KOPT-K1 (cell line): ENCODE results near the gene WFDC1.

Experiments
- H3K27ac ChIP-seq: fragments of 200-600 bp; sonication (generic); 2 replicates; pipeline ENCODE4 v1.5.1; 2016; ENCODE audit warnings: antibody characterized with exemption, mild to moderate bottlenecking, low read depth, low read length; ENCODE audit not compliant: poor library complexity, severe bottlenecking
- H3K36me3 ChIP-seq: fragments of 200-600 bp; sonication (generic); 2 replicates; pipeline ENCODE4 v1.5.1; 2017; ENCODE audit warnings: antibody characterized with exemption, mild to moderate bottlenecking, low read length, moderate library complexity; ENCODE audit not compliant: insufficient read depth
- H3K9me3 ChIP-seq: fragments of 200-600 bp; sonication (generic); 2 replicates; pipeline ENCODE4 v1.5.1; 2017; ENCODE audit warnings: antibody characterized with exemption, low read length, mild to moderate bottlenecking; ENCODE audit not compliant: insufficient read depth, poor library complexity, severe bottlenecking

Gene WFDC1

DNA sequence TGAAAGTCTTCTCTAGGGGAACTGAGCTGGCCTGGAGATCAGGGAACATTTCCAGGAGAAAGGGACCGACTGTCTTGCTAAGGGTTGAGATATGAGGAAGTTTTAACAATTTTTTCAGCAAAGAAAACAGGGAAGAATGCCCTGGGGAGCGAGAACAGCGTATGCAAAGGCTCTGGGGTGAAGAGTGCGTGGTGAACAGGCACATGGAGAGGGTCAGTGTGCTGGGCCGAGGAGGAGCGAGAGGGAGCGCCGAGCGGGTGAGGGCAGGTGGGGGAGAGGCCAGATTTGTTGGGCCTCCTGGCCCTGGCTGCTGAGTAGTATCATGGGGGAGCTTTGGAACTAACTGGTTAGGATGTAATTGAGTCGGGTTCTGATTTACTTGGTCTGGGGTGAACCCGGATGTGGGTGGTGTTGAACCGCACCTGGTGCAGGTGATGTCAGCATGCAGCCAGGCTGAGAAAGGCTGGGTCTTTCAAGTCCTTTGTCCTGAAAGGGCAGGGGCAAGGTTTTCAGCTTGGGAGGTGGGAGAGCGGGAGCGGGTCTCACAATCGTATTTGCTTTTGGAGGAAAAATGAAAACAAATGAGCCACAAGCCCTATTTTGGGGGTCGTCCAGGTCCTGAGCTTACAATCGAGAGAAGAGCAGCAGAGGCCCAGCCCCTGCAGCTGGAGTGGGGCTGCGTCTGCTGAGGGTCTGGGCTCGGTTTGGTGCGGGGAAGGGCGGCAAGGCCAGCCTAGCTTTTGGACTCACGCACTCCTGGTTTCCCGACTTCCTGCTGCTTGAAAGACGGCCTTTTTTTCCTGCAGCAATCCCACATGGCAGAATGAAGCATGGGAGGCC is 11.1 kb upstream of the WFDC1 start:
- Histone ChIP-seq H3K36me3 (no peaks in the 10 kb centered on the region), H3K27ac (no peak overlapping the region), H3K9me3 (no peaks in the 10 kb centered on the region)

DNA sequence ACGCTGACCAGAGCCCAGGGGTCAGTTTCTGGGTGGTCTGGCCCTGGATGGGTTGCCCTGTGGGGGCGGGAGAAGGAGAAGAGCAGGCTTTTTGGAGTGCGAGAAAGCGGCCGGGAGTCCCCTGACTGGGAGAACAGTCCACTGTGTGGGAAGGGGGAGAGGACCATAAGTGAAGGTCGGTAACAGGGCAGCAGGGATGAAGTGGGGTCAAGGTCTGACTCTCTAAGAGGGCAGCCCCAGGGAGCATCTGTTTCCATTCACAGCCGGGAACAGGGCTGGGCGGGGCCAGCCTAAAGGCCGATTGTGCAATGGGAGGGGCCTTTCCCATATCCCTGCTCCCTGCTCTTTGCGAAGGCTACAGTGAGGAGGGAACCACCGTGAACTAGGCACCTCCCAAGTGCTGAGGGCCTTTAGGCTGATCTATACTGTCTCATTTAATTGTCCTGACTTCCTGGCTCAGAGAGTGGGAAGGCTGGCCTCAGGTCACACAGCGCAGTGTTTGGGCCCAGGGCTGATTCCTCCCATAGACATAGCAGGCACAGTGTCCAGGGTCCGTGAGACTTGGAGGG is 10.4 kb upstream of the WFDC1 start:
- H3K9me3 ChIP-seq, result no peaks in the 10 kb centered on the region
- no peaks in the 10 kb centered on the region for H3K36me3 ChIP-seq
- no peak overlapping the region for H3K27ac ChIP-seq

DNA sequence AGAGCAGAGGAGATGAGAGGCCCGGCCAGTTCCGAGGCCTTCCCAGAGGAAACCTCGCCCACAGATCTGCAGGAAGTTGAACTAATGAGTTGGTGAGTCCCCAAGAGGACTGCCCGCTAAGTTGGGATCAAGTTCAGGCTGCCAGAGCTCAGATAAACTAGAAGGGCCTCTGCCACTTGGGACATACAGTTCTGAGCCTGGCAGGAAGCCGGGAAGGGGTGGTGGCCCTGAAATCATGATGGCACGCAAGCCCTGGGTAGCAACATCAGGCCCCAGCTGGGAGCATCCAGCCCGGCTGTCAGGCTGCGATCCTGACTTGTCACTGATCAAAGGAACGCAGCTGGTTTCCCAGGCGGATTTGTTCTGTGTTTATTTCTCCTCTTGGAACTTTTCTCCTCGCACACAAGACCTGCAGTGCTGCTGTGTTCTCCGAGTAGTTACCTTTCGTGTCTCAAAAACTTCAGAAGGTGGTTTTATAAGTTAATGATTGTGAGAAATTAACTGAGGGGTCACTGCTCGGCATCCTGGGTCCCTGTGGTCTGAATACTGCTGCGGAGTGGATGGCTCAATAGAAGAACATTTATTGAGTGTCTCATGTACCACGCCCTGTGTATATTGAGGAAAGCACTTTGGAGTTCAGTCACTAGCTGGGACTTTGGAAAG is 8.0 kb upstream of the WFDC1 start:
- no peak overlapping the region for H3K27ac ChIP-seq
- H3K36me3 ChIP-seq, result no peaks in the 10 kb centered on the region

DNA sequence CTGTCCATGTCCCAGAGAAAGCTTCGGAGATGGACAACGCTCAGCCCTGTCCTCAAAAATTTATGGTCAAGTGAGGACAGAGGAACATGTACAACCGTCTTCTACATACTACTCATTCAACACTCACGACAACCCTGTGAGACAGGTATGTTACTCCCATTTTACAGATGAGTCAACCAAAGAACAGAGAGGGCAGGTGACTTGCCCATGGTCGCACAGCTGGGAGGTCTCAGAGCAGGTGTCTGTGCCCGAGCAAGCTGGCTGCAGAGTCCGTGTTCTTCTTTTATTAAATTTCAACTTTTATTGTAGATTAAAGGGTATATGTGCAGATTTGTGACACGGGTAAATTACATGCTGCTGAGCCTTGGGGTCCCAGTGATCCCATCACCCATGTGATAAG is 5.8 kb upstream of the WFDC1 start:
- H3K36me3 ChIP-seq, result no peaks in the 10 kb centered on the region
- no peaks in the 10 kb centered on the region for H3K9me3 ChIP-seq
- no peak overlapping the region for H3K27ac ChIP-seq

More for the DNA sequence above, 8.0 kb upstream of the WFDC1 start:
- H3K9me3 ChIP-seq, result no peaks in the 10 kb centered on the region

DNA sequence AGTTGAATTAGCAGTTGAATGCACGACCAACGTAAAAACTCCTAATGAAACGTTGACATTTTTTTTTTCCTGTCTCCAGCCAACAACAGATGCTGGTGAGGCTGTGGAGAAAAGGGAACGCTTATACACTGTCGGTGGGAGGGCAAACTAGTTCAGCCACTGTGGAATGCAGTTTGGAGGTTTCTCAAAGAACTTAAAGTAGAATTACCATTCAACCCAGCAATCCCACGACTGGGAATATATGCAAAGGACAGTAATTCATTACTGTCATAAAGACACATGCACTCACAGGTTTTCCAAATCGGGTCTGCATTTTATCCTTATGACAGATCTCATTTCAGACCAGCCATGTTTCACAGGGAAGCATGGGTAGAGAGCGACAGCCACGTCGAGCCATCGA is 3.5 kb upstream of the WFDC1 start:
- Histone ChIP-seq H3K27ac (no peak overlapping the region), H3K36me3 (no peaks in the 10 kb centered on the region), H3K9me3 (no peaks in the 10 kb centered on the region)

DNA sequence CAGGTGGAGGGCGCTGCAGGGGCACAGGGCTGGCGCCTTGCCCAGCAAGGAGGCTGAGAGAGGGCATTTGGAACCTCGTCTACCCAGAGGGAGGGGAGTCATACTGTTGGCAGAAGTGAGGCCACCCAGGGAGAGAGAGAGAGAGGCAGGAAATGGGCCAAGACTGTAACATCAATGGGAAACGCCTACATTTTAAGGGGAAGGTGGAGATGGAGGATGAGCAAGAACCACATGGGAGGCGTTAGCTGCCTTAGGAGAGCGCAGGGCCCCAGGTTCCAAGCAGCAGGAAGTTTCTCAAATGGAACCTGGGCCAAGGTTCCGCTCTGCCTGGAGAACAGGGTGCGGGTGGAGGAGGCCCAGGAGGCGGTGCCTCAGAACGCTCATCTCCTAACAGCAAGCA is 2.7 kb upstream of the WFDC1 start:
- Histone ChIP-seq H3K27ac (no peak overlapping the region), H3K36me3 (no peaks in the 10 kb centered on the region), H3K9me3 (no peaks in the 10 kb centered on the region)

DNA sequence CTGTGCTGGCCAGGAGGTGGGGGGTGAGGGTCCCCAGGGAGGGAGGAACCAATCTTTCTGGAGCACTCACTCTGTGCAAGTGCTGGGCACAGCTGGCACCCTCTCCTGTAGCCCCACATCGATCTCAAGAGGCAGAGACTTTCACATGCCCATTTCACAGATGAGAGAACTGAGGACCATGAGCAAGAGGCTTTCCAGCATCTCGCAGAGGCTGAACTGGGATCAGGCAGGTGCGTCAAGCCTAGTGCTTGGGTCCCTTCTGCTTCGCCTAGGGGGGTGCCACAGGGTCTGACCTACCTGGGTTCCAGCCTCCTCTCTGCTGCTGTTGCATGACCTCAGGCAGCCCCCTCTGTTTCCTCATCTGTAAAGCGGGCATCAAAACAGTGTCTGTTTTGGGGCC is 1.3 kb upstream of the WFDC1 start:
- no peaks in the 10 kb centered on the region for H3K36me3 ChIP-seq

DNA sequence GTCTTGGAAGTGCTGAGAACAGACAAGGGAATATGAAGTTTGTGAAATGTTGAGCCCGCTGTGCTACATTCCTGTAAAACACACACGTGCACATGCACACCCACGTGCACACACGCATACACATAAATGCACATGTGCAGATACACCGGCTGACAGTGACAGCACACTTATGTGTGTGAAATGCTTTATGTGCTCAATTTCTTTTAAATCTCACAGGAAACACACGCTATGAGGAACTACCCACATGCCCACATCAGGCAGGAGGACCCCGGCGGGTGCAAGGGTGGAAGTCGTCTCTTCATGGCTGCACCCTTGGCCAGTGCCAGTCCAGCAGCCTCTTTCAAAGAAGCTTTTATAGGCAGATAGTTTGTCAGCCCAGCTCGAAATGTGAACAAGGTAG is 561 bp upstream of the WFDC1 start:
- Histone ChIP-seq H3K27ac (no peak overlapping the region), H3K9me3 (no peaks in the 10 kb centered on the region), H3K36me3 (no peaks in the 10 kb centered on the region)

More for the DNA sequence above, 1.3 kb upstream of the WFDC1 start:
- H3K27ac ChIP-seq, result no peak overlapping the region
- no peaks in the 10 kb centered on the region for H3K9me3 ChIP-seq

DNA sequence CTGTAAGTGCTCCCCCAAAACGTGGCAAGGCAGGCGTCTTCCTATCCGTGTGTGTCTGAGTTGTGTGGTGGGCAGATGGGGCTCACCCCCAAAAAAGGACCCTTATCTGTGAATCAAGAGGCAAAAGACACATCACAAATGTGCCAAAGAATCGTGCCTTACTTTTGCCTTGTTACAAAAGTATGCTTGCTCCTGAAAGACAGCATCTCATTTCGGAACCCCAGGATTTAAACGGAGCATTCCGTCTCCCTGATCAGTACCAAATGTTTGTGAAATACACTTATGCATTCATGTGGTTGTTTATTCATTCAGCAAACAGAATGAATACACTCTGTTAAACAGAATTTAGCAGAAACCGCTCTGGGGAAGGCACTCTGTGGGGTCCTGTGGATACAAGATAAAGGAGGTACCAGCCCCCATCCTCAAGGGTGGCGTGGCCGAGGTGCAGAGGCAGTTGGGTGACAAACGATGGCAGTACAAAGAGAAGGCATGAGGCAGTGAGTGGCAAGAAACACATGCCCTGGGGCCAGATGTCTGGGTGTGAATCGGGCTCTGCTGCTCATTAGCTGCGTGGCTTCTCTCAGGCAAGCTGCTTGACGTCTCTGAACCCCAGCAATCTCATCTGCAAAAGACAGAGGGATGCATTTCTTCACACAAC is 654 bp downstream of the WFDC1 start:
- Histone ChIP-seq H3K36me3 (no peaks in the 10 kb centered on the region), H3K9me3 (no peaks in the 10 kb centered on the region), H3K27ac (no peak overlapping the region)

DNA sequence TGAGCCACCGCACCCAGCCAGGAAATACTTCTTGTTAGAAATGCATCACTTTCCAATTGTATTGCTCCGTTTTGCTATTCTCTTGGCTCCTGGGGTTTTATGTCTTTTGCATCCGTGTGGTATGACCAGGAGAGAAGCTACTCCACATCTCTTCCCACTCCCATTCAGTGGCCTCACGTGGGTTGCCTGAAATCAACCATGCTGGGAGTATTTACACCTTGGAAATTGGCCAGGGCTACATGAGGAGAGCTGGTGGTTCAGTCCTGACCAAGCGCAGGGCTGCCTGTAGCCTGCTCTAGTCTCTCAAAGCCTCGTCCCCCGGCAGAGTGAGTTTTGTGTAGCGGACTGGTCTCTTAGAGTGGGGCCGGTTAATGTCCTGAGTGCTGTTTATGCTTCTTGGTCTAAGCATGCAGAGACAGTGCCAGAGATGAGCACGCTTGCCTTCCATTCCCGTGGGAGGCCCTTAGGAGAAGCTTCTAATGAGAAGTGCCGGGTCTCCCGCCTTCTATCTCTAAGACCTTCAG is 3.8 kb downstream of the WFDC1 start:
- H3K9me3 ChIP-seq, result no peaks in the 10 kb centered on the region
- H3K27ac ChIP-seq, result no peak overlapping the region
- H3K36me3 ChIP-seq, result no peaks in the 10 kb centered on the region

DNA sequence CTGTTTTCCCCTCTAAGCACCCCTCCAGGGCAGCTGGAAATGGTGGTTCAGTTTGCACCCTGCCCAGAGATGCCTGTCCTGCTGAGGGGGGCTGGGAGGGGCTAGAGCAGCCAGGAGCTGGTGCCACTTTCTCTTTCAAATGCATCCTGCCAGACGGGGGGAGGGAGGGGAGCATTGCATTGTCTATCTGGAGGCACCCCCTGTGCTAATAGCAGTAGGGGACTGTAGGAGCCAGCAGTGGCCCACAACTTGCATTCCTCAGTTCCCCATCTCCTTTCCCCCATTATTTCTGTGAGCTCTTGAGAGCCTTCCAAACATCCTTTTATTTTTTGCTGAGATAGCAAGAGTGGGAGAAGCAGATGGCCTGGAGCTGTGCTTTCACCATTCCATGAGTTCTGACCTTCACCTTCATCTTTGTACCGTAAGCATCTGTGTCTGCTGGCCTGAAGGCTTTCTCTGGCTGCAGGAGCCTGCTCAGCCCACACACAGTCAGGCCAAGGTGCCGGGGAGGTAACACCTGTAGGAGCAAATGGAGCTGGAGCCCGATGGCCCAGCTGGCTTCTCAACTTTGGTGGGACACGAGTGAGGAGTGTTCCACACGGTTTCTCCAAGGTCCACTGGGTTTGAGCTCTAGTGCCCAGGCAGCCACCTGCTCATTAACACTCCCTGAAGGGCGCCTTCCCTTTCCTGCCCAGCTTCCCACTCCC is 5.2 kb downstream of the WFDC1 start:
- H3K36me3 ChIP-seq, result no peaks in the 10 kb centered on the region
- no peaks in the 10 kb centered on the region for H3K9me3 ChIP-seq
- no peak overlapping the region for H3K27ac ChIP-seq

DNA sequence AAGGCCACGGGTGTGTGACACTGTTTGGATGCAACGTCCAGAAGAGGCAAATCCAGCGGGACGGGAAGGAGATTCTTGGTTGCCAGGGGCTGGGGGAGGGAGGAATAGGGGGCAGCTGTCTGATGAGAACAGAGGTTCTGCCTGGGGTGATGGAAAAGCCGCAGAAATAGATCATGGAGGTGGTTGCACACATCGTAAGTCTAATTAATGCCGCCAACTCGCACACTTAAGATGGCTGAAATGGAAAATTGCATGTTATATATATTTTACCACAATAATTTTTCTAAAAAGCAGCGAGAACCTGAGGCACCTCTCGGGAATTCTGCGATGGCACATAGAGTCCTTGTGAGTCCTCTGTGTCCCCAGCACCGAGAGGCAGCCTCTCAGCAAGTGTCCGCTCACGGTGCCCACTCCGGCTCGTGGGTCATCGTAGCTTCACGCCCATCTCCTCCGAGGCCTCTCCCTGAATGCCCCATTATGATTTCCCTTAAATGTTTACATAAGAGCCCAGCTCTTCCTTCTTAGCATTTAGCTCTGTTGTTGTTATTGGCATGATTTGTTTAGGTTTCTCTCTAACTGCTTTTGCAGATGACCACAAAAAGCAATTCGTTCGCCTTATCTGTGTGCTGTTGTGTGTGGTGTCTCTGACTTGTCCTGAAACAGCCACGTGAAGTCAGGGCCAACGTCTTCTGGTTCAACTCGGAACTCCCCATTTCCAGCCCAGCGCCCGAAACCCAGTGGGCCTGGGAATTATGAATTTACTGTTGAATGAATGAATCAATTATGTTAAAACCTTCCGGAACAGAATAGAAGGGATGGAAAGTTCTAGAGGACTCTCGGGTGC is 7.7 kb downstream of the WFDC1 start:
- H3K27ac ChIP-seq, result no peak overlapping the region
- no peaks in the 10 kb centered on the region for H3K9me3 ChIP-seq
- H3K36me3 ChIP-seq, result no peaks in the 10 kb centered on the region

DNA sequence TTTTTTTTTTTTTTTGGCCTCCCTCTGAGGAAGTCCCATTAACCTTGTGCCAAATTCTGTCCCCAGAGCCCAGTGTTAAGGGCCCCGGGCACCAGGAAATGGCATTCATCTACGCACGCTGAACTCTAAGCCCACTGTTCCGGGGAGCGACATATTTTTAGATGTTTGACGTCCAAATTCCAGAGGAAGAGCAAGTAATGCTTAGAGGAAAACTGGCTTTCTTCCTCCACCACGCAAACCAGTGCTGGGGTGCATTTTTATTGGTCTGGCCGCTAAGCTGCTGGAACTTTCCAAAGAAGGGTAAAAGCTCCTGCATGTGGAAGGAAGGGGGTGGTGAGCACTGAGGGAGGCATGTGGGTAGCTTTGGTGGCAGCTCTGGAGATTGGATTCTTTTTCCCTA is 8.3 kb downstream of the WFDC1 start:
- no peak overlapping the region for H3K27ac ChIP-seq
- no peaks in the 10 kb centered on the region for H3K9me3 ChIP-seq
- no peaks in the 10 kb centered on the region for H3K36me3 ChIP-seq

DNA sequence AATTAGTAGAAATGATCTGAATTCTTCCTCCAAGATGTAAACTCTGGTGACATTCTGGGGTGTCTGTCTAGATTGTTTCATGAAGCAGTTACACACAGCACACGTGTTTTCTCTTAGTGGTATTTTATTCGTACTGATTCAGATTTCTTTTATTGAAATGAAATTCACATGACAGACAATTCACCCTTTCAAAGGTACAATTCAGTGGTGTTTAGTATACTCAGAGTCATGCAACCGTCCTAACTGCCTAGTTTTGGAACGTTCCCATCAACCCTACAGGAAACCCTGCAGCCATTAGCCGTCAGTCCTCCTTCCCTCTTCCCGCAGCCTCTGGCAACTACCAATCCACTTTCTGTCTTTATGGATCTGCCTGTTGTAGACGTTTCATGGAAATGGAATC is 8.8 kb downstream of the WFDC1 start:
- H3K36me3 ChIP-seq, result no peaks in the 10 kb centered on the region
- H3K27ac ChIP-seq, result no peak overlapping the region
- H3K9me3 ChIP-seq, result no peaks in the 10 kb centered on the region
